HG02938 (cell line): ENCODE results near the gene RAB17.
A peak's percentile ranks its signal among the peaks of the same experiment; 100 is the strongest.
"Not testable (repeated sequence)": the region's sequence is repeated elsewhere in the genome, so short reads cannot be mapped to it uniquely, and the experiment has no call there.

Experiments
- ATAC-seq: cut with Tn5 transposase; IDR thresholded peaks from one replicate; pipeline ENCODE4 v1.9.1; 2021; ENCODE audit warnings: mild to moderate bottlenecking, moderate library complexity; ENCODE audit not compliant: unreplicated experiment

The RAB17 gene

GRCh38 chr2:237625216-237625705, 34.7 kb upstream of the RAB17 start:
- no peak for ATAC-seq

GRCh38 chr2:237624565-237624964, 34.0 kb upstream of the RAB17 start:
- ATAC-seq = no peak

GRCh38 chr2:237623428-237624403, 33.2 kb upstream of the RAB17 start:
- no peak for ATAC-seq

- no peak for ATAC-seq
Measured at GRCh38 chr2:237618449-237618848, 27.9 kb upstream of the RAB17 start.

- no peak for ATAC-seq
Measured at GRCh38 chr2:237617587-237617982, 27.1 kb upstream of the RAB17 start.

- no peak for ATAC-seq
Measured at GRCh38 chr2:237616734-237617586, 26.4 kb upstream of the RAB17 start.

- no peak for ATAC-seq
Measured at GRCh38 chr2:237616373-237616733, 25.8 kb upstream of the RAB17 start.

GRCh38 chr2:237615631-237616249, 25.2 kb upstream of the RAB17 start:
- ATAC-seq = no peak

- no peak for ATAC-seq
Measured at GRCh38 chr2:237614151-237614720, 23.7 kb upstream of the RAB17 start.

- no peak for ATAC-seq
Measured at GRCh38 chr2:237613679-237614078, 23.1 kb upstream of the RAB17 start.

- ATAC-seq = no peak
Measured at GRCh38 chr2:237612527-237613357, 22.2 kb upstream of the RAB17 start.

- ATAC-seq = not testable (repeated sequence)
Measured at GRCh38 chr2:237606522-237606921, 16.0 kb upstream of the RAB17 start.

GRCh38 chr2:237604960-237605359, 14.4 kb upstream of the RAB17 start:
- ATAC-seq = no peak

GRCh38 chr2:237604391-237604790, 13.9 kb upstream of the RAB17 start:
- no peak for ATAC-seq

GRCh38 chr2:237603718-237604362, 13.3 kb upstream of the RAB17 start:
- peak; percentile 75 for ATAC-seq

- ATAC-seq = no peak
Measured at GRCh38 chr2:237603049-237603717, 12.6 kb upstream of the RAB17 start.

GRCh38 chr2:237602409-237602808, 11.9 kb upstream of the RAB17 start:
- no peak for ATAC-seq

- ATAC-seq = no peak
Measured at GRCh38 chr2:237601453-237602116, 11.1 kb upstream of the RAB17 start.
